Measurements from ENCODE around the gene ACKR3.

- TF ChIP-seq CTCF (IDR thresholded peaks at IDR 0.05) = no peak
- no peak for TF ChIP-seq POLR2A (IDR thresholded peaks at IDR 0.05)
These were observed 8.8 kb downstream of the ACKR3 start for GRCh38 chr2:236578411-236578846.
